ENCODE measurements around the gene MBNL1.

MBNL1 gene

DNA sequence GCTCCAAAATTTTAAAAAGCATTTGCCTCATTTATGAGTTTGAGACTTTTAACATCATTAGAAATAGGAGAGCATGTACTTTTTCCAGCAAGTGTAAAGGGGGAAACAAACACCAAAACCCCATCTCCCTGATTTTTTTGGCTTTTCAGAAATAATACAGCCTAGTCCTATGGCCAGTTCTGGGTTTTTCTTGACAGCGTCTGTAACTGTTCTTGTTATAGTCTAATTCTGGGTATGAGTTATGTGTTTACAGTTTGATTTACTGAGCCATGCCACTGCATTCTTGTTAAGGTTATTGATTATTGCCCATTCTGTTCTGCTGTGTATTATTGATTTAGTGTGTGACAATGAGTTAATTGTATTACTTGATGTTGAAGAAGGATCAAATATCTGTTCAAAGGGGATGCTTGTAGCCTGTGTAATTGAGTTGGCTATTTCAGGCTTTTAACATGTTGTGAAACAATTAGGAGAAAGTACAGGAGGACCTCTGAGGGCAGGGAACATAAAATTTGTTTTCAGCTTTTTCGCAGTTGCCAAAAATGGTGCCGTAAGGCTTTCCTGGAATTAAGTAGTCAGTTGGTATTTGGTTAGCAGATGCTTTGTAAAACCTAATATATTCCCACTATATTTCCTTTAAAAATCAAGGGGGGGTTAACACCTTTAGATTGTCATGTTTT is 46.1 kb downstream of the MBNL1 start:
- TF ChIP-seq, protein P1, sequence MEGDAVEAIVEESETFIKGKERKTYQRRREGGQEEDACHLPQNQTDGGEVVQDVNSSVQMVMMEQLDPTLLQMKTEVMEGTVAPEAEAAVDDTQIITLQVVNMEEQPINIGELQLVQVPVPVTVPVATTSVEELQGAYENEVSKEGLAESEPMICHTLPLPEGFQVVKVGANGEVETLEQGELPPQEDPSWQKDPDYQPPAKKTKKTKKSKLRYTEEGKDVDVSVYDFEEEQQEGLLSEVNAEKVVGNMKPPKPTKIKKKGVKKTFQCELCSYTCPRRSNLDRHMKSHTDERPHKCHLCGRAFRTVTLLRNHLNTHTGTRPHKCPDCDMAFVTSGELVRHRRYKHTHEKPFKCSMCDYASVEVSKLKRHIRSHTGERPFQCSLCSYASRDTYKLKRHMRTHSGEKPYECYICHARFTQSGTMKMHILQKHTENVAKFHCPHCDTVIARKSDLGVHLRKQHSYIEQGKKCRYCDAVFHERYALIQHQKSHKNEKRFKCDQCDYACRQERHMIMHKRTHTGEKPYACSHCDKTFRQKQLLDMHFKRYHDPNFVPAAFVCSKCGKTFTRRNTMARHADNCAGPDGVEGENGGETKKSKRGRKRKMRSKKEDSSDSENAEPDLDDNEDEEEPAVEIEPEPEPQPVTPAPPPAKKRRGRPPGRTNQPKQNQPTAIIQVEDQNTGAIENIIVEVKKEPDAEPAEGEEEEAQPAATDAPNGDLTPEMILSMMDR (IDR thresholded peaks at IDR 0.05; ENCODE audit: low read depth, low read length, missing control alignments): no peak
- no peak overlapping the region for H3K4me3 ChIP-seq (ENCODE audit: low read depth, low read length)
- no peak for DNase-seq (ENCODE audit: low read depth)

DNA sequence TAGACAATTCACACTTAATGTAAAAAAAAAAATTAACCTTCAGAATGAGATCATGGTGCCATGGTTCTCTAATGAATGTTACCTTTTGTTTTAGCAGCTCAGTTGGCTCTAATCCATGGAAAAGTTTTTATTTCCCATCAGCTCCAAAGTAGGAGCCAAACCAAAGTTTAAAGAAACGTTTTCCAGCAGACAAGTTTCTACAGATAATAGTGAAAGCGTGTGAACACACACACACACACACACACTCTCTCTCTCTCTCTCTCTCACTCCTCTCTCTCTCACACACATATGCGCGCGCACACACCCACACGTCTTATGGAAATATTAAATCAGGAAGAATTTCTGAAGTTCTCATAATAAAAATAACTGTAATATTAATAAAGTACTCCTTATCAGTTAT is 46.9 kb downstream of the MBNL1 start:
- no peak overlapping the region for H3K4me3 ChIP-seq (ENCODE audit: low read depth, low read length)
- no peak for DNase-seq (ENCODE audit: low read depth)
- TF ChIP-seq, protein P1 (IDR thresholded peaks at IDR 0.05; ENCODE audit: low read depth, low read length, missing control alignments): no peak

DNA sequence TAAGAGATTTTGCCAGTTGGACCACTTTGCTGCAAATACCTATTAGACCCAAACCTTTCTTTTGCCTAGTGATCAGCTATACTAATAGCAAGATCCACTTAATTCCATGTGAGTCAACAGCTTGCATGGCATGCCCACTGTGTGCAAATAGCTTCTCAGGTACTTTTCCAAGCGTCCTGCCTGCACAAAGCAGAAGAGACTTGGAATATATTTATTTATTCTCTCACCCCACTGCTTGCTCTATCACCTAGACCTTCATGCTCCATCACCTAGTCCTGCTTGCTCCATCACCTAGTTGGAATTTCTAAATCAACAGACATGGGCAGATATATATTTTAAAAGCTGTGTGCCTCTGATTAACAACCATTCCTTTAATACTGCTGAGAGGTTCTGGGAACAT is 47.6 kb downstream of the MBNL1 start:
- H3K4me3 ChIP-seq (ENCODE audit: low read depth, low read length): no peak overlapping the region
- TF ChIP-seq, protein P1 (IDR thresholded peaks at IDR 0.05; ENCODE audit: low read depth, low read length, missing control alignments): no peak
- DNase-seq (ENCODE audit: low read depth): no peak

DNA sequence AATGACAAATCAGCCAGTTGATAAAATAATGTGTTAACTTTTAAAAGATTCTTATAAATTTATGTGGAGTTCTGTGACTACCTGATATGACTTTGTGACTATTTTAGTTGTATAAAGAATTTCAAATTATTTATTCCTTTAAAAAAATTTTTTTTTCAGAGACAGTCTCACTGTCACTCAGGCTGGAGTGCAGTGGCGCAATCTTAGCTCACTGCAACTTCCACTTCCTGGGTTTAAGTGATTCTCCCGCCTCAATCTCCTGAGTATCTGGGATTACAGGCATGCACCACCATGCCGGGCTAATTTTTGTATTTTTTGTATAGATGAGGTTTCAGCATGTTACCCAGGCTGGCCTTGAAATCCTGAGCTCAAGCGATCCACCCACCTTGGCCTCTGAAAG is 48.5 kb downstream of the MBNL1 start:
- TF ChIP-seq, protein P1 (IDR thresholded peaks at IDR 0.05; ENCODE audit: low read depth, low read length, missing control alignments): no peak
- no peak overlapping the region for H3K4me3 ChIP-seq (ENCODE audit: low read depth, low read length)
- DNase-seq (ENCODE audit: low read depth): no peak

DNA sequence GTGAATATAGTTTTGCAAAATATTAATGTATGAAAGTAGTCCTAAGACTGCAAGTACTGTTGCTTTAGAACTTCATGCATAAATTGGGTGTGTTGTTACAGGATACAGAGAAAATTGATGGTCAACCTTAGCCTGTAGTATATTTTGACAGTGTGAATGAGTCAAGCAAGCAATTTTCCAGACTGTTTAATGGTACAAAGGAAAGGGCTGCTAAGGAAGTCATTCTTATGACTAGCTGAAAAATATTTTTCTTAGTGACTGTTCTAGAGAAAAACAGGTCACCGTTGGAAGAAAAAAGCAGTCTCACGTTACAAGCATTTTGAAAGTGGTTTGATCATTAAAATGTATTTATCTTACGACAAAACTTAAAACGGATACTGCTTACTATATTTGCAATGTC is 49.2 kb downstream of the MBNL1 start:
- H3K4me3 ChIP-seq (ENCODE audit: low read depth, low read length): no peak overlapping the region
- no peak for DNase-seq (ENCODE audit: low read depth)
- TF ChIP-seq, protein P1 (IDR thresholded peaks at IDR 0.05; ENCODE audit: low read depth, low read length, missing control alignments): no peak

DNA sequence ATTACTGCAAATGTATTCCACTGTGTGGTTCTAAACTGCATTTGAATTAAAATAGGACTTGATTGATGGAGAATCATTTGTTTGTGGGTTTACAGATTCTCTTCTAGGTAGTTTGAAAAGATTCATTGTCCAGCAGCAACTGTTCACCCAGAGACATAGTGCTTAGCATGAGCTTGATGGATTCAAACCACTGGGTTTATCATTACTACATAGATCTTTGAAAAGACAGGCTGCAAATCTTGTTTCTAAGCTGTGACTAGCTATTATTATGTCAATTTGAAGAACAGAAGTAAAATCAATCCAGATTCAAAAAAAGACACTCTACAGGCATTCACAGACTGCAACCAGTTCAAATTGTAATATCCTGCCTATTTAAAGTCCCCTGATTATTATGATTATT is 49.8 kb downstream of the MBNL1 start:
- no peak for DNase-seq (ENCODE audit: low read depth)
- no peak overlapping the region for H3K4me3 ChIP-seq (ENCODE audit: low read depth, low read length)

More for the DNA sequence above, 49.8 kb downstream of the MBNL1 start:
- TF ChIP-seq, protein P1 (IDR thresholded peaks at IDR 0.05; ENCODE audit: low read depth, low read length, missing control alignments): no peak

Data from GM12864 (cell line).